Measurements from ENCODE around the gene TMSB4X. TPM values are rescaled to one million over a fixed set of nuclear protein-coding genes. Genes with fewer than 3 reads are reported as not detected.
"Not testable (repeated sequence)": the region's sequence is repeated elsewhere in the genome, so short reads cannot be mapped to it uniquely, and the experiment has no call there.

Gene TMSB4X
- total RNA-seq, 1 donor from 2014 or later: 3,119 TPM

DNA sequence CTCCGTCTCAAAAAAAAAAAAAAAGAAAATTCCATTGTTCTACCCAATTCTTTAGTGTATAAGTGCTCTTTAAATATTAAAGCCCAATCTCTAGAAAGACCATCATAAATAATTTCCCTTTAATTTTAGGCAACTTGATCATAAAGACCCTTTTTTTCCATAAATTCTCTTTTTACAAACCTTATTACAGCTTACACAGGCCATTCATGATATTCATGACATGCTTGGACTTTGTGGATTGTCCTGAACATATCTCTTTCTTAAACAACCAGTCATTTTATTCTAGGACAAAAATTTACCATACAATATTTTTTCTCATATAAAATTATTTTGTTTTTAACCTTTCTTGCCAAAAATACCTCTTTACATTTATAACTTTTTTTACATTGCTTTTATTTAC lies 38.0 kb upstream of the TMSB4X start:
- H3K36me3 ChIP-seq: no peaks in the 10 kb centered on the region
- H3K27ac ChIP-seq: no peak overlapping the region
- TF ChIP-seq POLR2AphosphoS5 (IDR thresholded peaks at IDR 0.05; ENCODE audit: insufficient read depth in 1 of 2, low read depth in 1 of 2): no peak
- no peak for TF ChIP-seq POLR2A (IDR thresholded peaks at IDR 0.05)
- TF ChIP-seq, protein P1, sequence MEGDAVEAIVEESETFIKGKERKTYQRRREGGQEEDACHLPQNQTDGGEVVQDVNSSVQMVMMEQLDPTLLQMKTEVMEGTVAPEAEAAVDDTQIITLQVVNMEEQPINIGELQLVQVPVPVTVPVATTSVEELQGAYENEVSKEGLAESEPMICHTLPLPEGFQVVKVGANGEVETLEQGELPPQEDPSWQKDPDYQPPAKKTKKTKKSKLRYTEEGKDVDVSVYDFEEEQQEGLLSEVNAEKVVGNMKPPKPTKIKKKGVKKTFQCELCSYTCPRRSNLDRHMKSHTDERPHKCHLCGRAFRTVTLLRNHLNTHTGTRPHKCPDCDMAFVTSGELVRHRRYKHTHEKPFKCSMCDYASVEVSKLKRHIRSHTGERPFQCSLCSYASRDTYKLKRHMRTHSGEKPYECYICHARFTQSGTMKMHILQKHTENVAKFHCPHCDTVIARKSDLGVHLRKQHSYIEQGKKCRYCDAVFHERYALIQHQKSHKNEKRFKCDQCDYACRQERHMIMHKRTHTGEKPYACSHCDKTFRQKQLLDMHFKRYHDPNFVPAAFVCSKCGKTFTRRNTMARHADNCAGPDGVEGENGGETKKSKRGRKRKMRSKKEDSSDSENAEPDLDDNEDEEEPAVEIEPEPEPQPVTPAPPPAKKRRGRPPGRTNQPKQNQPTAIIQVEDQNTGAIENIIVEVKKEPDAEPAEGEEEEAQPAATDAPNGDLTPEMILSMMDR (IDR thresholded peaks at IDR 0.05): no peak
- no peaks in the 10 kb centered on the region for H3K4me1 ChIP-seq
- no peak for DNase-seq (ENCODE audit: extremely low spot score in 2 of 2)
- H3K27me3 ChIP-seq: no peaks in the 10 kb centered on the region
- no peak overlapping the region for H3K4me3 ChIP-seq
- intact Hi-C loops (cut with DNase I): no loop called here
- H3K9me3 ChIP-seq: no peaks in the 10 kb centered on the region

DNA sequence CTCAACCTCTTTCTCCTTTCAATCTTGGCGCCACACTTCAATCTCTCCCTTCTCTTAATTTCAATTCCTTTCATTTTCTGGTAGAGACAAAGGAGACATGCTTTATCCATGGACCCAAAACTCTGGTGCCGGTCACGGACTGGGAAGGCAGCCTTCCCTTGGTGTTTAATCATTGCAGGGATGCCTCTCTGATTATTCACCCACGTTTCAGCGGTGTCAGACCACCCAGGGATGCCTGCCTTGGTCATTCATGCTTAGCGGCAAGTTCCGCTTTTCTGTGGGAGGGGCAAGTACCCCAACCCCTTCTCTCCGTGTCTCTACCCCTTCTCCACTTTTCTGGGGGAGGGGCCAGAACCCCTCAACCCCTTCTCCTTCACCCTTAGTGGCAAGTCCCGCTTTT lies 34.4 kb upstream of the TMSB4X start:
- H3K27ac ChIP-seq; DNase-seq (ENCODE audit: extremely low spot score in 2 of 2); H3K4me3 ChIP-seq; H3K4me1 ChIP-seq; H3K36me3 ChIP-seq; H3K9me3 ChIP-seq; intact Hi-C loops (cut with DNase I); H3K27me3 ChIP-seq: not testable (repeated sequence)

DNA sequence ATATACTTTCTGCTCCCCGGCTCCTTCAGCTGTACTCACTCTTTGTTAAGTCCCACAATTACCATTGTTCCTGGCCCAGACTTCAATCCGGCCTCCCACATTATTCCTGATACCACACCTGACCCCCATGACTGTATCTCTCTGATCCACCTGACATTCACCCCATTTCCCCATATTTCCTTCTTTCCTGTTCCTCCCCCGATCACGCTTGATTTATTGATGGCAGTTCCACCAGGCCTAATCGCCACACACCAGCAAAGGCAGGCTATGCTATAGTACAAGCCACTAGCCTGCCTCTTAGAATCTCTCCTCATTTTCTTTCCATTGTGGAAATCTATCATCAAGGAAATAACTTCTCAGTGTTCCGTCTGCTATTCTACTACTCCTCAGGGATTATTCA lies 31.3 kb upstream of the TMSB4X start:
- H3K9me3 ChIP-seq; H3K27me3 ChIP-seq; H3K27ac ChIP-seq; H3K4me3 ChIP-seq; DNase-seq (ENCODE audit: extremely low spot score in 2 of 2); H3K36me3 ChIP-seq; intact Hi-C loops (cut with DNase I): not testable (repeated sequence)
- H3K4me1 ChIP-seq: peaks cover 13% of the 10 kb centered on the region

DNA sequence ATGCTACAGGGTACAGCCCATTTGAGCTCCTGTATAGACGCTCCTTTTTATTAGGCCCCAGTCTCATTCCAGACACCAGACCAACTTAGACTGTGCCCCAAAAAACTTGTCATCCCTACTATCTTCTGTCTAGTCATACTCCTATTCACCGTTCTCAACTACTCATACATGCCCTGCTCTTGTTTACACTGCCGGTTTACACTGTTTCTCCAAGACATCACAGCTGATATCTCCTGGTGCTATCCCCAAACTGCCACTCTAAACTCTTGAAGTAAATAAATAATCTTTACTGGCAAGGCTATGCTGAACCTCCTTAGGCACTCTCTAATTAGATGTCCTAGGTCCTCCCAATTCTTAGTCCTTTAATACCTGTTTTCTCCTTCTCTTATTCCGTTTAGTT lies 30.5 kb upstream of the TMSB4X start:
- intact Hi-C loops (cut with DNase I); H3K36me3 ChIP-seq; H3K4me3 ChIP-seq; DNase-seq (ENCODE audit: extremely low spot score in 2 of 2); H3K9me3 ChIP-seq; H3K27ac ChIP-seq; H3K27me3 ChIP-seq: not testable (repeated sequence)
- peaks cover 13% of the 10 kb centered on the region for H3K4me1 ChIP-seq

DNA sequence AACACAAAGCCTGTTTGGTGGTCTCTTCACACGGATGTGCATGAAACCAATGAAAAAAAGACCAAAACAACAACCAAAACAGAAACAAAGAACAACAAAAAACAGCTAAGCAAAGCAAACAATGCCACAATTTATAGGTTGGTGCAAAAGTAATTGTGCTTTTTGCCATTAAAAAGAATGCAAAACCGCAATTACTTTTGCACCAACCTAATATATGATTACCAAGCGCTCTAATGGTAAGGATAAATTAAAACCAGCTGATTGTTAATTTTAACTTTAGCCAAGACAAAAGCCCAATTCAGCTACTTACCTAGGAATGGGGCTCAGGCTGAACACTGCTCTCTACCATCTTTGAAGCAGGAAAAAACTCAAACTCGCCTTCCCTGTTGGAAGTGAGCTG lies 29.4 kb upstream of the TMSB4X start:
- no peaks in the 10 kb centered on the region for H3K27me3 ChIP-seq
- no peaks in the 10 kb centered on the region for H3K36me3 ChIP-seq
- no peaks in the 10 kb centered on the region for H3K9me3 ChIP-seq
- DNase-seq (ENCODE audit: extremely low spot score in 2 of 2): no peak
- H3K27ac ChIP-seq: no peak overlapping the region
- TF ChIP-seq POLR2A (IDR thresholded peaks at IDR 0.05): no peak
- no peak for TF ChIP-seq POLR2AphosphoS5 (IDR thresholded peaks at IDR 0.05; ENCODE audit: insufficient read depth in 1 of 2, low read depth in 1 of 2)
- TF ChIP-seq, protein P1 (IDR thresholded peaks at IDR 0.05): no peak
- intact Hi-C loops (cut with DNase I): no loop called here
- no peak overlapping the region for H3K4me3 ChIP-seq
- H3K4me1 ChIP-seq: peaks cover 13% of the 10 kb centered on the region

DNA sequence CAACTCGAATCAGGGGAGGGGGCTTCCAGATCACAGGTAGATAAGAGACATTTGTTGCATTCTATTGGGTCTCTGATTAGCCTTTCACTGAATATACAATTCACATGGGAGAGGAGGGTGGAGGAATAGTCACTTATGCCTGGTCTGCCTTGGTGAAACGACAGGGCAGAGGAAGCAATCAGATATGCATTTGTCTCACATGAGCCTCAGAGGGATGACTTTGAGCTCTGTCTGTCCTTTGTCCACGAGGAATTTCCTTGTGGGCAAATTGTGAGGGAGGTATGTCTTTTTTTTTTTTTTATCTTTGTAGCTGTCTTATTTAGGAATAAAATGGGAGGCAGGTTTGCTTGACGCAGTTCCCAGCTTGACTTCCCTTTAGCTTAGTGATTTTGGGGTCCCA lies 28.5 kb upstream of the TMSB4X start:
- Histone ChIP-seq H3K4me1 (peaks cover 13% of the 10 kb centered on the region), H3K27me3 (no peaks in the 10 kb centered on the region), H3K27ac (no peak overlapping the region), H3K36me3 (no peaks in the 10 kb centered on the region), H3K9me3 (no peaks in the 10 kb centered on the region), H3K4me3 (no peak overlapping the region)
- TF ChIP-seq POLR2A (IDR thresholded peaks at IDR 0.05): no peak
- no peak for TF ChIP-seq POLR2AphosphoS5 (IDR thresholded peaks at IDR 0.05; ENCODE audit: insufficient read depth in 1 of 2, low read depth in 1 of 2)
- TF ChIP-seq, protein P1 (IDR thresholded peaks at IDR 0.05): no peak
- no peak for DNase-seq (ENCODE audit: extremely low spot score in 2 of 2)
- intact Hi-C loops (cut with DNase I): no loop called here
